DOHH2 (cell line): ENCODE measurements around the gene HSPA6.

Experiments
- CTCF ChIP-seq: fragments of 200-600 bp; sonication (generic); IDR thresholded peaks from one replicate; pipeline ENCODE4 v1.5.1; 2014; ENCODE audit warnings: antibody characterized with exemption, mild to moderate bottlenecking, low read depth, low read length; ENCODE audit not compliant: poor library complexity, severe bottlenecking
- EZH2phosphoT487 ChIP-seq: fragments of 200-600 bp; sonication (generic); IDR thresholded peaks from 2 replicates; pipeline ENCODE4 v1.6.1; 2017; ENCODE audit warnings: borderline replicate concordance, mild to moderate bottlenecking, antibody characterized with exemption, low read length, moderate library complexity, mixed read lengths

GRCh38 chr1:161501234-161501633, 23.1 kb upstream of the HSPA6 start:
- TF ChIP-seq CTCF = no peak
- no peak for TF ChIP-seq EZH2phosphoT487
